Esophagus muscularis mucosa (tissue), 4 donors: ENCODE results near the gene SLC26A1. TPM values are rescaled to one million over a fixed set of nuclear protein-coding genes. Genes with fewer than 3 reads are reported as not detected.

Source experiments
- DNase-seq: peaks from one replicate; pipeline ENCODE4 v3.0.0-alpha.2; 2017; ENCODE audit errors: extremely low spot score
- H3K27ac ChIP-seq, 4 donors: fragments of 200-600 bp; sonication (generic); replicated peaks in 1 of 4; 1 replicate in 3 of 4; 2 replicates in 1 of 4; pipeline ENCODE4 v1.5.1; 2016 to 2019; ENCODE audit warnings: mild to moderate bottlenecking in 1 of 4
- H3K27me3 ChIP-seq, 4 donors: fragments of 200-600 bp; sonication (generic); one replicate each; pipeline versions ENCODE4 v1.5.1 to v1.6.0; 2016 to 2019
- H3K36me3 ChIP-seq, 4 donors: fragments of 200-600 bp; sonication (generic); one replicate each; pipeline ENCODE4 v1.5.1; 2016 to 2019
- H3K4me1 ChIP-seq, 4 donors: fragments of 200-600 bp; sonication (generic); one replicate each; pipeline ENCODE4 v1.5.1; 2016 to 2019
- H3K4me3 ChIP-seq, 4 donors: fragments of 200-600 bp; sonication (generic); 1 replicate in 2 of 4; 2 replicates in 2 of 4; pipeline ENCODE4 v1.5.1; 2016 to 2019; ENCODE audit warnings: mild to moderate bottlenecking in 4 of 4, moderate library complexity in 1 of 4
- H3K9me3 ChIP-seq, 4 donors: fragments of 200-600 bp; sonication (generic); 1 replicate in 3 of 4; 2 replicates in 1 of 4; pipeline ENCODE4 v1.5.1; 2016 to 2019
- EP300 ChIP-seq: sonication (generic); formaldehyde crosslinking; IDR thresholded peaks from one replicate; pipeline ENCODE4 v1.6.1; 2017; ENCODE audit warnings: antibody characterized with exemption
- POLR2A ChIP-seq: fragments of 450-650 bp; IDR thresholded peaks from one replicate; pipeline ENCODE4 v1.6.1; 2017; ENCODE audit warnings: antibody characterized with exemption, moderate library complexity, mild to moderate bottlenecking, low read depth
- POLR2AphosphoS5 ChIP-seq, 2 donors: sonication (generic); formaldehyde crosslinking; IDR thresholded peaks; one replicate each; pipeline ENCODE4 v1.6.1; 2017; ENCODE audit warnings: antibody characterized with exemption in 2 of 2
- WGBS: methylation state at CpG from one replicate; pipeline ENCODE4 v1.1.5; 2018; 5-methylcytosine and 5-hydroxymethylcytosine counted together
- intact Hi-C: fragments of 100-400 bp; cut with DNase I; formaldehyde crosslinking; loops from one replicate; pipeline ENCODE4 v1.15.1; 2023
- total RNA-seq, 4 donors: library from RNA; depleted of rRNA; stranded (reverse); fragments of >200 nt; gene quantifications; one replicate each; pipeline versions ENCODE4 v1.1.0 to v1.2.1, GENCODE V29; 2016
- TF ChIP-seq, protein P1 (sequence below), 3 experiments: fragments of 200-600 bp in 2 of 3; fragments of 450-650 bp in 1 of 3; sonication (generic) in 2 of 3; IDR thresholded peaks; one replicate each; pipeline ENCODE4 v1.5.1; 2017 to 2019; ENCODE audit warnings: antibody characterized with exemption in 3 of 3, mild to moderate bottlenecking in 2 of 3, moderate library complexity in 1 of 3

The SLC26A1 gene
- total RNA-seq, 4 donors from 2014 or later = 0.06 TPM; not detected in 3

DNA sequence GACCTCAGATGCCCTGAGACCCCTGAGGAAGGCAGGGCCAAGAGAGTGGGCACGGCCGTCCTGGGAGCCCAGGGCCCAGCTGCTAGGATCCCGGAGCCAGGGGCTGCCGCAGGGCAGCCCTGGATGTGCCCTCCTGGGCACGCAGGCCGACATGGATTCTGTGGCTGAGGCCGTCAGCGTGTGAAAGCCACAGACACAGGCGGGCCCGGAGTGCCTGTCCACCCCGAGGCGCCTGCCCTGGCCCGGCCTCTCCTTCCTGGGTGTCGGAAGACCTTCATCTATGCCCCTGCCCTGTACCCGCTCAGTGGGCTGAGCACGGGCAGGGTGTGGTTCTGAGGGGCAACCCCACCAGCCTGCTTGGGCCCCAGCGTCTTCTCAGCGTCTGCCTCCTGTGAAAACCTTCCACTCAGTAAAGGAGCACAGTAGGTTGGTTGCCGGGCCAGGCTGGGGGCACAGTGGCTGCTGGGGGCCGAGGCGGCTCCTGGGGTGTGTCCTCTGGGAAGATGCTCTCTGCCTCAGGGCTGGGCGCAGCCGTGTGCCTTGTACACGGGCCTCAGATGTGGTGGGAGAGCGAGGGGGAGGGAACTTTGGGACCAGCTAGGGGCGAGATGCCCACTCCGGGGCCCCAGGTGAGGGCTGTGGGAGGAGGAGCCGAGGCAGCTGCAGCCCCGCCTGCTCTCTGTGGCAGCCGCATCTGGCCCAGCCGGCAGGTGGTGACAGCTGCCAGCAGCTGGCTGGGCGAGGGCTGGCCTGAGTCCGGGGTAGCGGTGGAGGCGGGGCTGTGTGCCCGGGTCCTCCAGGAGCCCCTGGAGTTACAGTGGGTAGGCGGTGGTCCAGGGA is 39.0 kb upstream of the SLC26A1 start:
- Histone ChIP-seq H3K9me3 (no peaks in the 10 kb centered on the region), H3K4me1 (peaks cover 0 to 30% (median 19%) of the 10 kb centered on the region in 4 donors), H3K4me3 (no peak overlapping the region), H3K27ac (no peak overlapping the region), H3K36me3 (no peaks in the 10 kb centered on the region), H3K27me3 (peaks cover 0 to 59% (median 3%) of the 10 kb centered on the region in 4 donors)
- no peak for DNase-seq
- TF ChIP-seq POLR2AphosphoS5 (IDR thresholded peaks at IDR 0.05) (no peak), EP300 (no peak), POLR2A (no peak)
- TF ChIP-seq, protein P1, sequence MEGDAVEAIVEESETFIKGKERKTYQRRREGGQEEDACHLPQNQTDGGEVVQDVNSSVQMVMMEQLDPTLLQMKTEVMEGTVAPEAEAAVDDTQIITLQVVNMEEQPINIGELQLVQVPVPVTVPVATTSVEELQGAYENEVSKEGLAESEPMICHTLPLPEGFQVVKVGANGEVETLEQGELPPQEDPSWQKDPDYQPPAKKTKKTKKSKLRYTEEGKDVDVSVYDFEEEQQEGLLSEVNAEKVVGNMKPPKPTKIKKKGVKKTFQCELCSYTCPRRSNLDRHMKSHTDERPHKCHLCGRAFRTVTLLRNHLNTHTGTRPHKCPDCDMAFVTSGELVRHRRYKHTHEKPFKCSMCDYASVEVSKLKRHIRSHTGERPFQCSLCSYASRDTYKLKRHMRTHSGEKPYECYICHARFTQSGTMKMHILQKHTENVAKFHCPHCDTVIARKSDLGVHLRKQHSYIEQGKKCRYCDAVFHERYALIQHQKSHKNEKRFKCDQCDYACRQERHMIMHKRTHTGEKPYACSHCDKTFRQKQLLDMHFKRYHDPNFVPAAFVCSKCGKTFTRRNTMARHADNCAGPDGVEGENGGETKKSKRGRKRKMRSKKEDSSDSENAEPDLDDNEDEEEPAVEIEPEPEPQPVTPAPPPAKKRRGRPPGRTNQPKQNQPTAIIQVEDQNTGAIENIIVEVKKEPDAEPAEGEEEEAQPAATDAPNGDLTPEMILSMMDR (IDR thresholded peaks at IDR 0.05) = no peak
- 85% methylated on average over 15 of the region's 37 CpGs for WGBS
- intact Hi-C loops = no loop called here

DNA sequence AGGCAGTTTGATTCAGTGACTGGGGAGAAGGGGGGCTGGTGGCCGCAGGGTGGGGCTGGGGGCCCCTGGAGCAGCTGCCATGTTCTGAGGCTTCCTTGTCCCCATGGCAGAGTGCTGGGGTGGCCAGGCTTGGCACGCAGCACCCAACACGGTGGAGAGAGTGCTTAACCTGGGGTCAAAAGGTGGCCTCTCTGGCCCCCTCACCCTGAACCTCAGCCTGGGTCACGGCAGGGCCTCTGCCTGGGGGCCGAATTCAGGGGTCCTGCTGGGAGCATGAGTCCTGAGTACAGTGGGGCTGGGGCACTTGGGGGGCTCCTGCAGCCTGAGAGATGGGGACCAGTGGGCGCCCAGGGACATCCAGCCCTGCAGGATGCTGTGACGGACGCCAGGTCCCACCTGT is 38.1 kb upstream of the SLC26A1 start:
- H3K27ac ChIP-seq = no peak overlapping the region
- WGBS = 73% methylated on average over 2 of the region's 8 CpGs
- no peak overlapping the region for H3K4me3 ChIP-seq
- TF ChIP-seq POLR2A = no peak
- no peak for TF ChIP-seq POLR2AphosphoS5 (IDR thresholded peaks at IDR 0.05)
- TF ChIP-seq, protein P1 (IDR thresholded peaks at IDR 0.05) = no peak
- TF ChIP-seq EP300 = no peak
- no peaks in the 10 kb centered on the region for H3K36me3 ChIP-seq
- H3K9me3 ChIP-seq = no peaks in the 10 kb centered on the region
- peaks cover 0 to 30% (median 19%) of the 10 kb centered on the region in 4 donors for H3K4me1 ChIP-seq
- DNase-seq = no peak
- intact Hi-C loops = no loop called here
- H3K27me3 ChIP-seq = peaks cover 0 to 59% (median 3%) of the 10 kb centered on the region in 4 donors

DNA sequence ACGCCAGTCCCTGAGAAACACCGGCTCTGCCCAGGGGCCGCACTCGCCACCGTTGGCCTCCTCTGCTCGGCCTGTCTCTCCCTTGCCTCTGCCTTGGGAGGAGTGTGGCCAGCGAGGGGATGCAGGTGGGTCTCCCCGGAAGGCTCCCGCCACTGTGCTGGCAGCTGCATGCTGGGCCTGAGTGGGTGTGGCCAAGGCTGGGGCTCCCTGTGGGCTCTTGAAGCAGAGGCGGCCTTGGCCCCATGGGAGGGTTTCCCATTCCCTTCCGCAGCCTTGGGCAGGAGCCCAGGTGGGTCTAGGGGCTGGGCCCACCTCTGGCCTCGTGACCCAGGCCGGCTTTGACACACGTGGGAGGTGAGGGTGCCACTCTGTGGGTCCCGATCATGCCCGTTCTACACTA is 37.4 kb upstream of the SLC26A1 start:
- no peak overlapping the region for H3K4me3 ChIP-seq
- peaks cover 0 to 24% (median 19%) of the 10 kb centered on the region in 4 donors for H3K4me1 ChIP-seq
- TF ChIP-seq, protein P1 (IDR thresholded peaks at IDR 0.05) = no peak
- TF ChIP-seq POLR2A = no peak
- no peak for TF ChIP-seq POLR2AphosphoS5 (IDR thresholded peaks at IDR 0.05)
- TF ChIP-seq EP300 = no peak
- H3K9me3 ChIP-seq = no peaks in the 10 kb centered on the region
- WGBS = 76% methylated on average over 8 of the region's 16 CpGs
- peaks cover 0 to 59% (median 3%) of the 10 kb centered on the region in 4 donors for H3K27me3 ChIP-seq
- H3K27ac ChIP-seq = no peak overlapping the region
- intact Hi-C loops = no loop called here
- H3K36me3 ChIP-seq = peaks cover 0 to 6% (median 2%) of the 10 kb centered on the region in 4 donors
- no peak for DNase-seq

DNA sequence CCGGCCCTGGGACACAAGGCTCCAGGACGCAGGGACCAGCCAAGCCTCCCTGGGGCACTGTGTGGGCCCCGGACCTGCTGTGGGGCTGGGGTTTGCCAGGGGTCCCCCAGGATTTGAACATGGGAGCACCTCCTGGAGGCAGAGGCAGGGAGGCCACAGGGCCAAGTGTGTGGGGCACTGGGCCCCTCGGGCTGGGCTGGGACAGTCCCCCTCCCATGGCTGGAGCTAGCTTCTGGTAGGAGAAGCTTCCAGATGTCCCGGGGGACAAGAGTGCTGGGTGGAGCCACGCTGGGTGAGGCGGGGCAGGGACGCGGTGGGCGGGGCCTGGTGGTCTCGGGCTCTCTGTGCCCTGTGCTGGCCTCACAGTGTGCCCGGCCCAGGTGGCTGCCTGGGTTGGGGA is 36.8 kb upstream of the SLC26A1 start:
- peaks cover 0 to 59% (median 3%) of the 10 kb centered on the region in 4 donors for H3K27me3 ChIP-seq
- intact Hi-C loops = no loop called here
- no CpG with 5 or more reads among the region's 12 CpGs for WGBS
- H3K4me1 ChIP-seq = peaks cover 0 to 20% (median 17%) of the 10 kb centered on the region in 4 donors
- no peak for DNase-seq
- TF ChIP-seq POLR2A (no peak), EP300 (no peak), POLR2AphosphoS5 (IDR thresholded peaks at IDR 0.05) (no peak)
- TF ChIP-seq, protein P1 (IDR thresholded peaks at IDR 0.05) = no peak
- H3K36me3 ChIP-seq = peaks cover 0 to 11% (median 7%) of the 10 kb centered on the region in 4 donors
- no peak overlapping the region for H3K4me3 ChIP-seq
- no peak overlapping the region for H3K27ac ChIP-seq
- H3K9me3 ChIP-seq = no peaks in the 10 kb centered on the region
